PC-3 (cell line): ENCODE measurements around the gene SFMBT1. TPM values are rescaled to one million over a fixed set of nuclear protein-coding genes. Genes with fewer than 3 reads are reported as not detected.
A peak's percentile ranks its signal among the peaks of the same experiment; 100 is the strongest.

ENCODE experiments used
- ATAC-seq: fragments of 200-7000 bp; cut with Tn5 transposase; 2 replicates; pipeline ENCODE4 v1.9.1; 2020; ENCODE audit warnings: mild to moderate bottlenecking, moderate library complexity
- BruUV-seq: library from RNA; stranded (reverse); fragments of 400-500 nt; replicated peaks from 2 replicates; lab custom pipeline; 2021; lab: Mats Ljungman, UMichigan
- CTCF ChIA-PET: fragments of 300-600 bp; sonication (Branson Sonifier 250); formaldehyde crosslinking; loops from one replicate; lab custom pipeline; 2022; ENCODE audit warnings: antibody characterized with exemption; lab: Charles Lee
- POLR2A ChIA-PET: fragments of 300-600 bp; sonication (Branson Sonifier 250); formaldehyde crosslinking; loops from one replicate; lab custom pipeline; 2022; ENCODE audit warnings: antibody characterized with exemption; ENCODE audit not compliant: unreplicated experiment; lab: Charles Lee
- DNase-seq: peaks from one replicate; pipeline ENCODE4 v3.0.0-alpha.2; 2015
- H2AFZ ChIP-seq: fragments of 300-600 bp; sonication (generic); 2 replicates; pipeline ENCODE4 v1.6.0; 2016; ENCODE audit warnings: antibody characterized with exemption, low read length
- H3F3A ChIP-seq: fragments of 300-600 bp; sonication (generic); one replicate; pipeline ENCODE4 v1.6.0; 2017; ENCODE audit warnings: antibody characterized with exemption, low read length, control low read depth, mild to moderate bottlenecking; ENCODE audit not compliant: unreplicated experiment
- H3K27ac ChIP-seq: fragments of 300-600 bp; sonication (generic); 2 replicates; pipeline ENCODE4 v1.5.1; 2016; ENCODE audit warnings: mild to moderate bottlenecking, low read length
- H3K27me3 ChIP-seq: fragments of 300-600 bp; sonication (generic); 2 replicates; pipeline ENCODE4 v1.6.1; 2016; ENCODE audit warnings: low read length, mixed read lengths
- H3K36me3 ChIP-seq: fragments of 300-600 bp; sonication (generic); 2 replicates; pipeline ENCODE4 v1.6.1; 2016; ENCODE audit warnings: low read depth, mixed run types, low read length, mixed read lengths
- H3K4me1 ChIP-seq: fragments of 300-600 bp; sonication (generic); 2 replicates; pipeline ENCODE4 v1.5.1; 2016; ENCODE audit warnings: low read length; ENCODE audit not compliant: insufficient read depth
- H3K4me2 ChIP-seq: fragments of 300-600 bp; sonication (generic); 2 replicates; pipeline ENCODE4 v1.6.0; 2016; ENCODE audit warnings: low read length
- H3K4me3 ChIP-seq: fragments of 300-600 bp; sonication (generic); 2 replicates; pipeline ENCODE4 v1.5.1; 2016; ENCODE audit warnings: mild to moderate bottlenecking, low read length, mixed read lengths
- H3K79me2 ChIP-seq: fragments of 300-600 bp; sonication (generic); 2 replicates; pipeline ENCODE4 v1.6.1; 2017; ENCODE audit warnings: low read length, mixed read lengths
- H3K9ac ChIP-seq: fragments of 300-600 bp; sonication (generic); 2 replicates; pipeline ENCODE4 v1.6.0; 2016; ENCODE audit warnings: mild to moderate bottlenecking, low read length
- H3K9me2 ChIP-seq: fragments of 300-600 bp; sonication (generic); replicated peaks from 2 replicates; pipeline ENCODE4 v1.6.1; 2016; ENCODE audit warnings: mixed run types, low read length, mixed read lengths
- H3K9me3 ChIP-seq: fragments of 300-600 bp; sonication (generic); 2 replicates; pipeline ENCODE4 v1.6.1; 2016; ENCODE audit warnings: low read length, mixed read lengths
- H4K20me1 ChIP-seq: fragments of 300-600 bp; sonication (generic); 2 replicates; pipeline ENCODE4 v1.6.1; 2016; ENCODE audit warnings: low read length, mixed read lengths
- CTCF ChIP-seq: fragments of 300-600 bp; sonication (generic); conservative IDR thresholded peaks from 2 replicates; pipeline ENCODE4 v1.5.1; 2017; ENCODE audit warnings: antibody characterized with exemption, low read depth, mild to moderate bottlenecking, low read length
- EZH2 ChIP-seq: fragments of 300-600 bp; sonication (generic); IDR thresholded peaks from one replicate; pipeline ENCODE4 v1.6.1; 2017; ENCODE audit warnings: antibody characterized with exemption, mild to moderate bottlenecking, low read length; ENCODE audit not compliant: unreplicated experiment
- EZH2phosphoT487 ChIP-seq: fragments of 300-600 bp; sonication (generic); IDR thresholded peaks from 2 replicates; pipeline ENCODE4 v1.6.1; 2018; ENCODE audit warnings: mild to moderate bottlenecking, antibody characterized with exemption, low read length, borderline replicate concordance
- intact Hi-C: fragments of 100-400 bp; cut with micrococcal nuclease; formaldehyde crosslinking; loops from 2 replicates; pipeline ENCODE4 v1.9.0; 2023
- total RNA-seq: library from RNA; depleted of rRNA; stranded (reverse); fragments of >200 nt; gene quantifications from 2 replicates; pipeline ENCODE4 v1.2.3, GENCODE V29; 2014

The SFMBT1 gene
- total RNA-seq, 1 experiment from 2014 or later: 10.8 TPM

GRCh38 chr3:53071882-53072431 is 26.1 kb upstream of the SFMBT1 start:
- Histone ChIP-seq H3K9me2 (no peaks in the 10 kb centered on the region), H2AFZ (peak overlapping the region; percentile 100), H3K4me3 (peak overlapping the region; percentile 83), H3F3A (no peaks in the 10 kb centered on the region), H3K79me2 (no peaks in the 10 kb centered on the region), H4K20me1 (no peaks in the 10 kb centered on the region), H3K9ac (no peak overlapping the region), H3K27me3 (no peaks in the 10 kb centered on the region), H3K4me2 (peak overlapping the region; percentile 100), H3K4me1 (peaks cover 14% of the 10 kb centered on the region), H3K27ac (no peak overlapping the region), H3K36me3 (no peaks in the 10 kb centered on the region), H3K9me3 (no peaks in the 10 kb centered on the region)
- BruUV-seq: no TSS peak
- ATAC-seq (no peak), DNase-seq (no peak)
- intact Hi-C loops: loop anchor here (1.0 to 5.0 kb wide), 3 partner anchors 138 to 330 kb away; no protein-coding TSS in a partner anchor
- ChIA-PET POLR2A (no interaction called here), CTCF (no interaction called here)
- TF ChIP-seq CTCF (no peak), EZH2 (no peak), EZH2phosphoT487 (no peak)

GRCh38 chr3:53069422-53070068 is 23.7 kb upstream of the SFMBT1 start:
- no peak overlapping the region for H3K4me2 ChIP-seq
- no peak overlapping the region for H3K27ac ChIP-seq
- no peaks in the 10 kb centered on the region for H3K36me3 ChIP-seq
- no TSS peak for BruUV-seq
- ATAC-seq: no peak
- H3K27me3 ChIP-seq: no peaks in the 10 kb centered on the region
- H3K9me3 ChIP-seq: no peaks in the 10 kb centered on the region
- ChIA-PET CTCF (no interaction called here), POLR2A (no interaction called here)
- H3K4me3 ChIP-seq: no peak overlapping the region
- no peak overlapping the region for H3K9ac ChIP-seq
- H3K79me2 ChIP-seq: no peaks in the 10 kb centered on the region
- H4K20me1 ChIP-seq: no peaks in the 10 kb centered on the region
- H3F3A ChIP-seq: no peaks in the 10 kb centered on the region
- DNase-seq: no peak
- TF ChIP-seq CTCF (no peak), EZH2phosphoT487 (no peak), EZH2 (no peak)
- no peak overlapping the region for H2AFZ ChIP-seq
- no peaks in the 10 kb centered on the region for H3K9me2 ChIP-seq
- peaks cover 14% of the 10 kb centered on the region for H3K4me1 ChIP-seq
- intact Hi-C loops: loop anchor here (5.0 to 10.0 kb wide), 2 partner anchors 295 to 327 kb away; partner anchors contain the start of genes ITIH1 and NEK4

GRCh38 chr3:53068176-53068575 is 22.3 kb upstream of the SFMBT1 start:
- Histone ChIP-seq H2AFZ (no peak overlapping the region), H3K27ac (no peak overlapping the region), H3K9me3 (no peaks in the 10 kb centered on the region), H3K36me3 (no peaks in the 10 kb centered on the region), H3K9me2 (no peaks in the 10 kb centered on the region), H3K9ac (no peak overlapping the region), H3K4me3 (no peak overlapping the region), H3K79me2 (no peaks in the 10 kb centered on the region), H3K27me3 (no peaks in the 10 kb centered on the region), H4K20me1 (no peaks in the 10 kb centered on the region), H3F3A (no peaks in the 10 kb centered on the region), H3K4me2 (no peak overlapping the region), H3K4me1 (peaks cover 9% of the 10 kb centered on the region)
- ChIA-PET POLR2A (no interaction called here), CTCF (no interaction called here)
- no peak for TF ChIP-seq CTCF
- no peak for TF ChIP-seq EZH2phosphoT487
- TF ChIP-seq EZH2: no peak
- BruUV-seq: no TSS peak
- no peak for DNase-seq
- no peak for ATAC-seq
- intact Hi-C loops: loop anchor here (10.0 kb wide), 1 partner anchor 293 kb away; the partner anchor contains the start of genes ITIH1 and NEK4
